Right ventricle myocardium superior (tissue), 1 donor: Measurements from ENCODE around the gene MAP3K12. TPM values are rescaled to one million over a fixed set of nuclear protein-coding genes. Genes with fewer than 3 reads are reported as not detected.
"Not testable (repeated sequence)": the region's sequence is repeated elsewhere in the genome, so short reads cannot be mapped to it uniquely, and the experiment has no call there.

ENCODE experiments used
- ATAC-seq: fragments of 200-7000 bp; cut with Tn5 transposase; one replicate; pipeline ENCODE4 v1.9.1; 2020; ENCODE audit warnings: mild to moderate bottlenecking; ENCODE audit not compliant: poor library complexity
- DNase-seq: peaks from one replicate; pipeline ENCODE4 v3.0.0-alpha.2; 2020
- intact Hi-C: fragments of 100-400 bp; cut with DNase I; formaldehyde crosslinking; loops from one replicate; pipeline ENCODE4 v1.11.2; 2022
- total RNA-seq: library from RNA; stranded (reverse); fragmentation: NEBNext Ultra II Directional; extraction: Animal tissue kit (Norgen Biotek cat#: 25700); gene quantifications from one replicate; pipeline ENCODE4 v1.2.1, GENCODE V29; 2021
- donor health status: DM: no; HTN: yes; CAD: no; lungs with severe emphysema.

Gene MAP3K12
- total RNA-seq, 1 donor from 2014 or later, result 5.5 TPM

DNA sequence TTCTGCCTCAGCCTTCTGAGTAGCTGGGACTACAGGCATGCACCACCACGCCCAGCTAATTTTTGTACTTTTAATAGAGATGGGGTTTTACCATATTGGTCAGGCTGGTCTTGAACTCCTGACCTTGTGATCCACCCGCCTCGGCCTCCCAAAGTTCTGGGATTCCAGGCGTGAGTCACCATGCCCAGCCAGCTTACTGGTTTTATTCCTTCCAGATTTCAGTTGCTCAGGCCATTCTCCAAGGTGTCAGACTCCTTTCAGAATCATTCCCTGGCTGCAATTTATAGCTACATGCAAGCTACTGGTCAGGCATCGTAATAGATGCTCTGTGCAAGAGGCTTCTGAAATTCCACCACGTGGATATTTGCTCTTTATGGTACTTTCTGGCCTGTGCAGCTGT lies 17.8 kb downstream of the MAP3K12 start:
- intact Hi-C loops, DNase-seq, ATAC-seq: not testable (repeated sequence)

- no peak for DNase-seq
- ATAC-seq, result no peak
- intact Hi-C loops, result no loop called here
Measured at GRCh38 chr12:53480491-53481442, 18.5 kb downstream of the MAP3K12 start.

GRCh38 chr12:53479331-53479730 lies 19.9 kb downstream of the MAP3K12 start:
- no peak for ATAC-seq
- DNase-seq, result no peak
- intact Hi-C loops, result no loop called here

DNA sequence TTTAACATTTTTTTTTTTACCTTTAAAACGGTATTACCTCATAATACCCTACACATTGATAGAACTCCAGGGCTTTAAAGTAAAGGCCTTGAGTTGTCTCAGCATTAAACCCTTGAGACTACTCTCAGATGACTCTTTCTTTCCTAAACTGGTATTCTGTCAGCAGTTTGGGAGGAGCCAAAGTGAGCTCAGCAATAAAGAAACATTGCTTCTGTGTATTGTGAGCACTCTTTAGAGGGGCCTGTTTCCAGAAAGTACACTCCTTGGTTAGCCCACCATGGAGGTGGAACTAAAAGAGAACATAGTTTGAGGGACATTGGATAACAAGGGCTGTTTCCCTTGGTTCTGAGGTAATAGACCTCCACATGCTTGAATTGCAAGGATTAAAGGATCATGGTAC lies 20.4 kb downstream of the MAP3K12 start:
- DNase-seq, result no peak
- ATAC-seq, result no peak
- intact Hi-C loops, result no loop called here

DNA sequence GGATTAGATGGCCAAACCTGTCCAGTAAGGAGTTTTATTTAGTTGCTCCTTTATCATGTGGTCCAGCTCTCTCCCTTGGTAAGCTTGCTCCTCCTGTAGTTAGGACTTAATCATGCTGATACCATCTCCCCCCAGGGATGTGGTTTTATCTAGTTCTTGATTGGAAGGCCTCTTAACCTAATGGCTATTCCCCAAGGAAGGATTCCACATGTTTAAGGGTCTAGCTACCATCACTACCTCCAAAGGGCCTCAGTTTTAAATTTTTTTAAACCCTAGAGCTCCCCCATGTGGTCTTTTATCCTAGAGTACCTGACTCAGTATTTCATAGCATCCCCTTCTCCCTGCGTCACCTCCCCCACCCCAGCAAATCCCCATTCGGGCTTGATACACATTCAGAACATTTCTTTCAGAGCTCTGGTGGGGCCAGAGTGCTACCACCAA lies 22.5 kb downstream of the MAP3K12 start:
- DNase-seq, result no peak
- intact Hi-C loops, result no loop called here
- peak; percentile 44 for ATAC-seq

DNA sequence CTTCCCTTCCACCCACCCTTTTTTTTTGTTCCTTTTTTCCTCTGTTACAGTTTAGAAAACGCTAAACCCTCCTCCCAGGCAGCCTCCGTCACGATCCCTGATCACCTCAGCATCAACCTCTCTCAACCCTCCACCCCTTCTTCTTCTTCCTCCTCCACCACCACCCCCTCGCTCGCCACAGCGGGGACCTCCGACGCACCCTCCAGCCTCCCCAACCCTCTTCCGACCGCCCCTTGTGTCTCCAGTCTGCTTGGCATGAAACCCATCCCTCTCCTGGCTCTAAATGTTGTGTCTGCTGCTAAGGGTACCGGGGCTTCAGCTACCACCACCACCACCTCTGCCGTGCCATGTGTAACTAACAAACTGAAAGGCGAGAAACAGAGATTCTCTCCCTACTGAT lies 24.4 kb downstream of the MAP3K12 start:
- intact Hi-C loops, result no loop called here
- DNase-seq, result no peak
- no peak for ATAC-seq

GRCh38 chr12:53474077-53474476 lies 25.2 kb downstream of the MAP3K12 start:
- intact Hi-C loops, result no loop called here
- no peak for DNase-seq
- ATAC-seq, result no peak

DNA sequence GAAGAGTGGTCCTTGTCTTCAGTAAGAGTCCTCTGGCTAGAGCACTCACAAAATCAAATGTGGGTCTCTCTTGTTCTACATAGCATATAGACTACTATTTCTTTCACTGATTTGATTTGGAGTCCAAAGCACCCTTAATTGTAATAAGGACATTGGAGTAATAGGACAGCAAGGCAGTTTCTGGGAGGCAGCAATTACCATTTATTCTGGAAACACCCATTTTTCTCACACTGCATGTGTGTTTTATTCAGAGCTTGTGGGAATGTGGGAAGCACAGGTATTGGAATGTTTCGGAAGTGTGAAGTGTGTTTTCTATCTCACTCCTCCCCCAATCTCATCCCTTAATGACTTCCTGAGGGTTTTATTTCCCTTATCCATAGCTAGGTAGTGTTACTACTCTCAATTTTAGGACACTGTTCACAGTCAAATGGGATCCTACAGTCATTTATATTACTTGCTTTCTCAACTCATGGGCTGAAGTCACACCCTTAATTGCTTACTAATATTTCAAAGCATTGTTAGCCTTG lies 27.1 kb downstream of the MAP3K12 start:
- DNase-seq (no peak), ATAC-seq (no peak)
- intact Hi-C loops, result no loop called here

DNA sequence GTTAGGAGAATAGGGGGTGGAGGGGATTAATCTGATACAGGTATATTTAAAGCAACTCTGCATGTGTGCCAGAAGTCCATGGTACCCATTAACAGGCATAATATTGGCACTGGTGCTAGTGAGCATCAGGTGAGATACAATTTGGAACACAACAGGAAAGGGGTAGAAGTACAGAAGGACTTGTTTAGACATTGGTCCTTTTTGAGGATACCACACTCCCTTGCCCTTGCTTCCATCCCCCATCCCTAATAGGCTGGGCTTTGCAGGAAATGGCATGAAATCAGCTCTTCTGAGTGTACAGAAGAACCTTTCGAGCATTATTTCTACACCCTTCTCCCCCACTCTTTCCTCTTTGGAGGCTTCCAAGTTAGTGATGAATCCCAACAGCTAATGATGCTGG lies 31.0 kb downstream of the MAP3K12 start:
- intact Hi-C loops, result no loop called here
- no peak for DNase-seq
- no peak for ATAC-seq

DNA sequence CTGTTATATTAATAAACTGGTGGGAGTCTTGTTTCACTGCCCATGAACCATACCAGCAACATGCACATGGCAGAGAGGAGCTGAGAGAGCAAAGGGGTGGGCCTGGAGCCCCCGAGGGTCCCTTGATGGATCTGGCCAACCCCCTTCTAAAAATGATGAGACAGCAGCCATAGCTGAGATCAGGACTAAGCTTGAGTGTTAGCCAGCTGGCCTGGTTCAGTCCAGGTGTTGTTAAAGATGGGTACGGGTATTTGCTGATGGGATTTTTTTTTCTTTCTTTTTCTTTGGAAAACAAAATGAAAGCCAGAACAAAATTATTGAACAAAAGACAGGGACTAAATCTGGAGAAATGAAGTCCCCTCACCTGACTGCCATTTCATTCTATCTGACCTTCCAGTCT lies 31.4 kb downstream of the MAP3K12 start:
- no peak for ATAC-seq
- no peak for DNase-seq
- intact Hi-C loops, result no loop called here

GRCh38 chr12:53467082-53467481 lies 32.2 kb downstream of the MAP3K12 start:
- intact Hi-C loops, result no loop called here
- DNase-seq (no peak), ATAC-seq (no peak)

- DNase-seq (no peak), ATAC-seq (no peak)
- intact Hi-C loops, result no loop called here
Measured at GRCh38 chr12:53466640-53467039, 32.6 kb downstream of the MAP3K12 start.

DNA sequence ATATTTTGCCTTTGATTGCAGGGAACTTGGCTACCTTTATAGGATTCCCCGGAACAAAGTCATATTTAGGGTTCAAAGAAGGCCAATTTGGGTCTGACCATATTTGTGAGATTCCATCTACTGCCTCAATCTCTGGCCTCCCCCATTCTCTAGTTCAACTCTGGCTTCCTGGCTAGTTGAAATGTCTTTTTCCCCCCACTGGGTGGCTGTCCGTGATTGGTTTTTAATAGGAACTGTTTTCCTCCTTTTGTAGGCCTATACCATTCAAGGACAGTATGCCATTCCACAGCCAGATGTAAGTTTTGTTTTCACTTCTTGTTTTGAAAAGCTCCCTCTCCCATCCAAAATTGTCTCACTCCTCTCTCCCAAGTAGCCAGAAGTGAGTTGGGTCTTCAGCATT lies 33.6 kb downstream of the MAP3K12 start:
- intact Hi-C loops, result no loop called here
- ATAC-seq, result no peak
- no peak for DNase-seq

DNA sequence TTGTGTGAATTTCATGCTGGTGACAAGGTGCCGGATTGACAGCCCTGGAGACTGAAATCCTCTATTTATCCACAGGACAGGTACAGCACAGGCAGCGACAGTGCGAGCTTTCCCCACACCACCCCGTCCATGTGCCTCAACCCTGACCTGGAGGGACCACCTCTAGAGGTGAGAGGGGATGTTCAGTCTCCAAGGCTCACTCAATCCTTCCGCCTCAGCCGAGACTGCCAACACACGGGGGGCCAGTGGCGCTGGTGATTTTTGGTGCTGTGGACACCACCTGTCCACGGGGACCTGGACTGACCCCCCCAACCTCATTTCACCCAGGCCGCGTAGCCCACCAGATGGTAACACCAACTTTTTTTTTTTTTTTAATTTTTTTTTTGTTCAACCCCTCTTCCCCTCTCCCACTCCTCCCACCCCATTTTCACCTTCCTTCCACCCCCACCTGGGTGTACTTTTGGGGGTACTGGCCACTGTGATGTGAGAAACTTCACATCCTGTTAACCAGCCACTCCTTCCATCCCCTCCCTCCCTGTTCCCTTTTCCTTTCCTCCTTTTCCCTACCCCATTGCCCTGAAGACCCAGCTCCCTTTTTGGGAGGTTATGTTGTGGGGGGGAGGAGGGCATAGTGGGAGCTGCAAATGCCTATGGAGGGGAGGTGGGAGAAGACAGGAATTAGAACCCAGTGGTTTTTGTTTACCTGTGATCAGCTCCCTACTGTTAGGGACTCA lies 34.4 kb downstream of the MAP3K12 start:
- ATAC-seq (no peak), DNase-seq (no peak)
- intact Hi-C loops, result loop anchor here (5.0 kb wide), 1 partner anchor 32 kb away; the partner anchor contains the start of gene MAP3K12

GRCh38 chr12:53463802-53464560 lies 35.3 kb downstream of the MAP3K12 start:
- ATAC-seq, result no peak
- intact Hi-C loops, result loop anchor here (5.0 kb wide), 1 partner anchor 33 kb away; the partner anchor contains the start of gene MAP3K12

DNA sequence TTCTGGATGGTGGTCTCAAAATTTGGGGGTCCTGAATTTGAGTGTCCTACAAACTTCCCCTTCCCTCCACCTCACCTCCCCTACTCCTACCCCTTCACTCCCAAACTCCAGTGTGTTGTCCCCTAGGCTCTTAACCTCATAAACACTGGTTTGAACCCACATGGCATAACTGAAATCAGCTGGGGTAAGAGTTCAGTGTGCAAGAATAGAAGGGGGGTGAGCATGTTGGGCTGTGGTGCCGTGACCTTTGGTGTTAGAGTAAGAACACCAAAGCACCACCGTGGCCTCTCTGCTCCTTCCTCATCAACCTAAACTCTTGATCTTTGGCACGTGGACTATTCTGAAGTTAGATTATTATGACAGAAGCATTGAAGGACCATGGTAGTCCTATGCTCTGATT lies 36.3 kb downstream of the MAP3K12 start:
- no peak for ATAC-seq
- intact Hi-C loops, result loop anchor here (5.0 kb wide), 1 partner anchor 34 kb away; the partner anchor contains the start of gene MAP3K12
- no peak for DNase-seq

More at GRCh38 chr12:53463802-53464560, 35.3 kb downstream of the MAP3K12 start:
- no peak for DNase-seq

- intact Hi-C loops, result loop anchor here (5.0 kb wide), 1 partner anchor 36 kb away; the partner anchor contains the start of gene MAP3K12
- DNase-seq (no peak), ATAC-seq (no peak)
Measured at GRCh38 chr12:53461591-53461990, 37.7 kb downstream of the MAP3K12 start.

GRCh38 chr12:53461059-53461458 lies 38.2 kb downstream of the MAP3K12 start:
- DNase-seq, result no peak
- peak; percentile 87 for ATAC-seq
- intact Hi-C loops, result loop anchor here (5.0 kb wide), 1 partner anchor 36 kb away; the partner anchor contains the start of gene MAP3K12
